Dermis microvascular lymphatic vessel endothelial cell (primary cell): ENCODE measurements around the gene VPS9D1. TPM values are rescaled to one million over a fixed set of nuclear protein-coding genes. Genes with fewer than 3 reads are reported as not detected.

ENCODE experiments used
- DNase-seq, 2 donors: peaks; one replicate each; pipeline versions ENCODE4 v3.0.0 to v3.0.0-alpha.2; 2010; ENCODE audit warnings: low read depth in 2 of 2
- total RNA-seq: library from RNA; depleted of rRNA; stranded (reverse); fragments of >200 nt; gene quantifications from 2 replicates; pipeline ENCODE4 v1.2.1, GENCODE V29; 2014

VPS9D1 gene
- total RNA-seq, 1 donor from 2014 or later, result 4.1 TPM

- no peak for DNase-seq
These were observed 12.6 kb upstream of the VPS9D1 start for GRCh38 chr16:89733322-89733721.

GRCh38 chr16:89732918-89733242 lies 12.2 kb upstream of the VPS9D1 start:
- no peak for DNase-seq

GRCh38 chr16:89732142-89732917 lies 11.6 kb upstream of the VPS9D1 start:
- DNase-seq, result no peak

- no peak for DNase-seq
These were observed 10.0 kb upstream of the VPS9D1 start for GRCh38 chr16:89730610-89731234.

GRCh38 chr16:89729863-89730593 lies 9.3 kb upstream of the VPS9D1 start:
- DNase-seq, result no peak

GRCh38 chr16:89729293-89729692 lies 8.6 kb upstream of the VPS9D1 start:
- no peak for DNase-seq

- no peak for DNase-seq
These were observed 6.9 kb upstream of the VPS9D1 start for GRCh38 chr16:89727406-89728120.

- peak; percentile 28 to 37 for DNase-seq
These were observed 2.9 kb upstream of the VPS9D1 start for GRCh38 chr16:89723279-89724250.

GRCh38 chr16:89722392-89723278 lies 1.9 kb upstream of the VPS9D1 start:
- DNase-seq, result peak in 1 of 2 donors; percentile 62

GRCh38 chr16:89721546-89722391 lies 1.1 kb upstream of the VPS9D1 start:
- DNase-seq, result peak; percentile 16 to 73

GRCh38 chr16:89720551-89720812 lies 216 bp downstream of the VPS9D1 start:
- DNase-seq, result peak in 1 of 2 donors; percentile 44

GRCh38 chr16:89717688-89718505 lies 2.8 kb downstream of the VPS9D1 start:
- DNase-seq, result no peak

- DNase-seq, result no peak
These were observed 3.6 kb downstream of the VPS9D1 start for GRCh38 chr16:89716916-89717687.

- DNase-seq, result no peak
These were observed 4.2 kb downstream of the VPS9D1 start for GRCh38 chr16:89716493-89716892.

GRCh38 chr16:89712274-89712781 lies 8.4 kb downstream of the VPS9D1 start:
- DNase-seq, result peak in 1 of 2 donors; percentile 29

- peak in 1 of 2 donors; percentile 79 for DNase-seq
These were observed 9.0 kb downstream of the VPS9D1 start for GRCh38 chr16:89711601-89712273.
